ENCODE data around the gene FAM81B.

The FAM81B gene

DNA sequence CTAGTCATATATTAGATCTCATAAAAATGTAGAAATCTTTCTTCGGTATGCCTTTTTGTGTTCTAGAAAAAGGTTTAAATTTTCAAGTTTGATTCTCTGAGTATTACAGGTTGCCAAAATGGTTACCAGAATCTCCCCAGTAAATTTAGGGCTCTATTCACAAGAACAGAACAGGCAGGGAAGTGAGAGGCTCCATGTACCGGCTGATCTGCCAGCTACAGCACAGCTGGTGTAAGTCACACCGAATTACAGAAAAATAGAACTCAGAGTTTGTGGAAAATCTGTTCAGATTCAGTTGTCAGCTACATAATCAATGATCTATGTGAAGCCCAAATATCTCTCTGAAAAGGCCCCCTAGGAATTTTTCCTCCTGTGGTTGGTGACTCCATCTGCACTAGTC, 10.5 kb downstream of the FAM81B start:
- in situ Hi-C loops (cut with MboI; ENCODE audit: low sequenced_read_pairs) = no loop called here

DNA sequence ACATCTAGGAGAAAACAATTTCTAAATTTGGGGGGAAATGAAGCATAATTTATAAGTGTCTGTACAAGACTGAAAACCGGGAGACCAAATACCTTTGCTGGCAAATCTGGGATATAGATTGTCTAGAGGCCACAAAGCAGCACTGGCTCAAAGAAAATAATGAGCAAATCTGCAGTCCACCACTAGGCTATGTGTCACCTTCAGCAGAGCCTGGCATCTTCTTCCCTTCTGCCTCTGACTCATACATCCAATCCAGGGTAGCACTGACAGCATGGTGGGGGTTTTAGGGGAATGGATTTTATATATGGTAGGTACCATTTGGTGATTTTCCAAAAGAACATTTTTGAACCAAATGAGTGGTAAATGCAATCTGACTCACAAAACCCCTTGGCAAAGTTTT, 12.8 kb downstream of the FAM81B start:
- in situ Hi-C loops (cut with MboI; ENCODE audit: low sequenced_read_pairs) = no loop called here

DNA sequence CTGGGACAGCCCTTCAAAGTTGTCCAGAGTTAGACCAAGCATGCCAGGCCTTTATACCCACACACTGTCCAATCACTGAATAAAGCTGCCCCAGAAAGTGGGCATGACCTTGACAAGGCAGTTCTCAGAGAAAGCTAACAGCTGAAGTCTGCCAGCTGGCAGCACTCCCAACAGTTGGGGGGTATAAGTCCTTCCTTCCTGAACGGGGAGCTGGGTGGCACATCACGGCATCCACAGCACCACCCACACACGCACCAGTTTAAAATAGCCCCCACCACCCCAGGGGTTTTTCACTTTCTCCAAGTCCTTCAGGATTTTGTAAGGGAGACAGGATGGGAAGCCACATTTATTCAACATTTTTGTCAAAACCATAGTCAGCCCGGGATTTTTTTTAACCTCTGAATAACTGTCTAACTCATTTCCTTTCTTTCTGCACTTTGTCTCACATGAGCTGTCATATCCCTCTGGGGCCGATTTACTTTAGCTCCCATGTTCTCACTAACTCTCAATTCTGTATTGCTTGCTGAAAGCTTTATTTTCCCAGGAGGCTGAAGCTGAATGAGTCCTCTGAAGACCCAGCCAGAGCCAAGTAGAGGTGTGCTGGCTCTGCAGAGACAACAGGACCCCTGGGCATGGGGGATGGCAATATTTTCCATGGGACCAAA, 15.4 kb downstream of the FAM81B start:
- in situ Hi-C loops (cut with MboI; ENCODE audit: low sequenced_read_pairs) = no loop called here

- in situ Hi-C loops (cut with MboI; ENCODE audit: low sequenced_read_pairs) = no loop called here
Observed at GRCh38 chr5:95410279-95410678, 19.1 kb downstream of the FAM81B start.

DNA sequence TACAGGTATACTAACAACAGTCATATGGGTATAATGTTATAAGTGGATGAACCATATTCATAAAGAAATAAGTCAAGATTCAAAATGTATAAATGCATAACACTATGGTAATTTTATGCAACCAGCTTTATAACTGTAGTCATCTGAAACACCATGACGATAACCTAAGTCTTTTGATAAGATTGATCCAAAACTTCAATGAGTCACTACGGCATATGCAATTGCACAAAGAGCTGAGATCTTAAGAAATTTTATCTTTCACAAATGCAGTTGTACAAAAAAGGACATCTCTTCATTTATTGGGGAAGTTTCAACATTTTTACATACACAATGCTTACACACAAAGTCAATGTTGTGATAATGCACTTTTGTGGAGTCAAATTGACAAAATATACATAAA, 20.3 kb downstream of the FAM81B start:
- in situ Hi-C loops (cut with MboI; ENCODE audit: low sequenced_read_pairs) = no loop called here

DNA sequence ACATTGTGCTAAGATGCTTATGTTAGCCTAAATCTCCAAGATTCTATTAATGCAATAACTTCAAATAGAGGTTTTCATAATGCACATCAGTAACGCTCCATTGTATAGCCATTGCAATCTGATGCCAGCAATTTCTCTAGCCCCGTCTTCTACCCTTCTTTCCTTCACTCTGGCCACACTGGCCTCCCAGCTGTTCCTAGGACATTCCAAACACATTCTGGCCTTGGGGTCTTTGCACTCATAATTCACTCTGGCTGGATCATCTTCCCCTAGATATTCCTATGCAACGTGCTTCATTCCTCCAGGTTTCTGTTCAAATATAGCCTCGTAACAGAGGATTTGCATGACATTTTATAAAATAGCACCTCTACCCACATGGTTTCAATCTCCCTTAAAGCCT, 23.3 kb downstream of the FAM81B start:
- in situ Hi-C loops (cut with MboI; ENCODE audit: low sequenced_read_pairs) = no loop called here

DNA sequence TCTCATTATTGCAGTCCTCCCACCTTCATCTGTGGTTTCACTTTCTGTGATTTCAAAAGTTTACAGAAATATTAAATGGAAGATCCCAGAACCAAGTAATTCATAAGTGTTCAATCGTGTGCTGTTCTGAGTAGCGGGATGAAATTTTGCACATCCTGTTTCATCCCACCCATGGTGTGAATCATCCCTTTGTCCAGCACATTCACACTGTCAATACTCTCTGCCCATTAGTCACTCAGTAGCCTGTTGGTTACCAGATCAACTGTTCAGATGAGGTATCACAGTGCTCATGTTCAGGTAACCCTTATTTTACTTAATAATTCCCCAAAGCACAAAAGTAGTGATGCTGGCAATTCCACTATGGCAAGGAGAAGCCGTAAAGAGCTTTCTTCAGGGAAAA, 26.8 kb downstream of the FAM81B start:
- in situ Hi-C loops (cut with MboI; ENCODE audit: low sequenced_read_pairs) = no loop called here

GRCh38 chr5:95422838-95423237, 31.7 kb downstream of the FAM81B start:
- in situ Hi-C loops (cut with MboI; ENCODE audit: low sequenced_read_pairs) = no loop called here

- in situ Hi-C loops (cut with MboI; ENCODE audit: low sequenced_read_pairs) = no loop called here
Observed at GRCh38 chr5:95424016-95424415, 32.9 kb downstream of the FAM81B start.

DNA sequence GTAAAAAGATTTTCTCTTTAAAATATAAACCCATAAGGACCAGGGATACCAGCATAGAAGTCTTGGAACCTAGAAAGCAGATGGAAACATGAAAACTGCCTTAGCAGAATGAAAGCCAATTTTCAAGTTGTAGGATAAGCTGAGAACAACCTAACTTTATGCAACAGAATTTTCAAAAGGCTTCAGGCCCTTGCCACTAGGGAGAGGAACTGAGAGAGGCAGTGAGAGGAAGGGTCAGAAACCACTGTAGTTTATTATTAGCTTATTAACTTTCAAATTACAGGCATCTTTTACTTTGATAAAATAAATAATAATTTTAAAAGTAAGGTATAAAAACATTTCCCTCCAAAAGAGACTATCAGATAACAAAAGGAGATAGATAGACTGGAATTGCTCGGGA, 33.4 kb downstream of the FAM81B start:
- in situ Hi-C loops (cut with MboI; ENCODE audit: low sequenced_read_pairs) = no loop called here

DNA sequence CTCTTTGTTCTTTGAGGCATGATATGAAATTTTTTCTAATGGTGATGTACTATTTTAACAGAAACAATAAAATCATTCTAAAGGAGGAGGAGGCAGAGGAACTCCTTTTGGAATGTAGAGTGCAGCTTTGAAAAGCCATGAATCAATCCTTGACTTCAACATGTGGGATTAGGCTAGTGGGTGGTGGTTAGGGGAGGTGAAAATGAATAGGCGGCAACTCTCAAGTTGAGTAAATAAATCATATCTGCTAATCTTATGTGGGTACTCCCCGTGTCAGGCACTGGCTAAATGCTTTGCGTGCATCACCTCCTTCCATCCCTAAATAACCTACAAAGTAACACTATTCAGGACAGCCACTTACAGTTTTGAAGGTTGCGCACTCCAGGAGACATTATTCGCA, 35.1 kb downstream of the FAM81B start:
- in situ Hi-C loops (cut with MboI; ENCODE audit: low sequenced_read_pairs) = no loop called here

DNA sequence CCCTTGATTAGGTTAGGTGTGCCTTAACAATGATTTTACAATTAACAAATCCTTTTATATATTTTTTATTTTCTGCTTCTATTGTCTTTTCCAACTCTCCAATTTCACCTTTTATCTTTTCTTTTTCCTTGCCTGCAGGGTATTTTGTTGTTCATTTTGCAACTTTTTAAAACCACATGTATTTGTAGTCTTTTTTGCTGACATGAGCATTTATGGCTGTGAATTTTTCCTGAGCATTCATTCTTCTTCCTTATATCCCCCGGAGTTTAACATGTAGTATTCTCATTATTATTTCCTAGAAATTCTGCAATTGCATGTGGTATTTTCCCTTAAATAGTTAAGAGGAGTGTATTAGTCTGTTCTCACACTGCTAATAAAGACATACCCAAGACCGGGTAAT, 41.6 kb downstream of the FAM81B start:
- in situ Hi-C loops (cut with MboI; ENCODE audit: low sequenced_read_pairs) = no loop called here

DNA sequence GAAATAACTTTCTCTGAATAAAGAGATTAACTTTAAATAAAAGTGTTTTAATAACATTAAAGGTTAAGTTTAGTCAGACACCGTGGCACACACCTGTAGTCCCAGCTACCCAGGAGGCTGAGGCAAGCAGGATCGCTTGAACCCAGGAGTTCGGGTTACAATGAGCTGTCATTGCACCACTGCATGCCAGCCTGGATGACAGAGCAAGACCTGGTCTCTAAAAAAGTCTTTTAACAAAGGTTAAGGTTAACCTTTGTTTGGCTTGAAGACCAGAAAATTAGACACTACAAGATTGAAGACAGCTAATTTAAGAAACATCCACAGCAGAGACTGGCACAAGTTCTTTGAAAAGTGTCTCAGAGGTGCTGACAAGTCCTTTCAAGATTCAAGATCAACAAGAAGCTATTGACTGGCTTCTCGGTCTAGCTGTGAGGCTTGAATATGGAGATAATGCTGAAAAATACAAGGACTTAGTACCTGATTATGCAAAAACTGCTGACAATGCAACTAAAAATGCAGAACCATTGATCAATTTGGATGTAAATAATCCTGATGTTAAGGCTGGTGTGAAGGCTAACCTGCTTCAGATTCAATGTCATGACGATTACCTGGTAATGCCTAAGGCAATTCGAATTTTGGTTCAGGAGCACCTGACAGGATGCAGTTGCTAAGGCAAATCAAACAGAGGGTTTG, 48.8 kb downstream of the FAM81B start:
- in situ Hi-C loops (cut with MboI; ENCODE audit: low sequenced_read_pairs) = no loop called here

DNA sequence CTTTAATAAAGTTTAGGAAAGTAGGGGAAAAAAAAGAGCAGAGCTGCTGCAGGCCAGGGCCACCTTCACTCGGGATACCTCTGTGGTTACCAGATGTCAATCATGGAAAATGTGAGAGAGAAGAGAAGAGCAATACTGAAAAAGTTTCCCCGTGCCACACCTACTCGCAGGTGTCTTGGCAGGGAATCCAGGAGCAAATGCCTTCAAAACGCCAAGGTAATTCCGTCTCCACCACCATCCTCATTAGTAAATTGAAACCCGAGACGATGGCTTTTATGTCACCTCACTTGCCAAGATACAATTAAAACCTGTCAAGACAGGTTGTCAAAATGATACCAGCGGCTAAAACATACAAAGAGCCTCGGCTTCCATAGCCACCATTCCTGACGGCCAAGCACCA, 49.7 kb downstream of the FAM81B start:
- in situ Hi-C loops (cut with MboI; ENCODE audit: low sequenced_read_pairs) = no loop called here

DNA sequence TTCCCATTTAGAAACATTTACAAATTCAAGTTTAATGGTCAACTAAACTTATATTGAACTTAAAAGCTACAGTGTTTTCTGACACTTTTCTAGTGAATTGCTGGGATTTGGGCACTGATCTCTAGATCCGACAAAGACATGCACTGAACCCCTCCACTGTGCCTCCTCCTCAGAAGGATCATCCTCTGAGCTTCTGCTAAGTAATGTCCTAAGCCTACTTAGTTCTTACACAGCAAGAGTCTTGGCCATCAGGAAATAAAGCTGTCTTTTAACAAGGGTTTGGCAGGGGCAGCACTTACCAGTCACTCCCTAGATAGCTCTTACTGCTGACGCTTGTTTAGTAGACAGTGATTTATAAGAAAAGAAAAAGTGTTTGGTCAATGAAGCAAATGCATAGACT, 50.5 kb downstream of the FAM81B start:
- in situ Hi-C loops (cut with MboI; ENCODE audit: low sequenced_read_pairs) = no loop called here

- in situ Hi-C loops (cut with MboI; ENCODE audit: low sequenced_read_pairs) = no loop called here
Observed at GRCh38 chr5:95445442-95445841, 54.3 kb downstream of the FAM81B start.

GRCh38 chr5:95445995-95446394, 54.8 kb downstream of the FAM81B start:
- in situ Hi-C loops (cut with MboI; ENCODE audit: low sequenced_read_pairs) = no loop called here

- in situ Hi-C loops (cut with MboI; ENCODE audit: low sequenced_read_pairs) = no loop called here
Observed at GRCh38 chr5:95446560-95447221, 55.5 kb downstream of the FAM81B start.

GRCh38 chr5:95447961-95448360, 56.8 kb downstream of the FAM81B start:
- in situ Hi-C loops (cut with MboI; ENCODE audit: low sequenced_read_pairs) = no loop called here

DNA sequence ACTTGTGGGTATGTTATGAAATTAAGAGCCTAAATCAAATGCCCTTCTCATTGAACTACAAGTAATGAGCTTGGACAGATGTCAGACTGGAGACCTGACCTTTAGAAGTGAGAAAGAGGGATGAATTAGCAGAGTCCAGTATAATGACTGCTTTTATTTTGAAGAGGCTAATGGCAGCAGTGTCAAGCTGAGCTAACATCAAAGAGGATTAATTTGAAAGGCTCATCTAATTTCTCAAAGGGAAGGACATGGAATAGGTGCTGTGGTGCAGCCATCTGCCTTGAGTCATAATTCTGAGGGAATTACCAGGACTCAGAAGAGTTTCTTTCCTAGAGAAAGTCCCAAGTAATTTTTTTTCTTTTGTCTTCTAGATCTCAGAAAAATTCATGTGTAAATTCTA, 57.6 kb downstream of the FAM81B start:
- in situ Hi-C loops (cut with MboI; ENCODE audit: low sequenced_read_pairs) = no loop called here

DNA sequence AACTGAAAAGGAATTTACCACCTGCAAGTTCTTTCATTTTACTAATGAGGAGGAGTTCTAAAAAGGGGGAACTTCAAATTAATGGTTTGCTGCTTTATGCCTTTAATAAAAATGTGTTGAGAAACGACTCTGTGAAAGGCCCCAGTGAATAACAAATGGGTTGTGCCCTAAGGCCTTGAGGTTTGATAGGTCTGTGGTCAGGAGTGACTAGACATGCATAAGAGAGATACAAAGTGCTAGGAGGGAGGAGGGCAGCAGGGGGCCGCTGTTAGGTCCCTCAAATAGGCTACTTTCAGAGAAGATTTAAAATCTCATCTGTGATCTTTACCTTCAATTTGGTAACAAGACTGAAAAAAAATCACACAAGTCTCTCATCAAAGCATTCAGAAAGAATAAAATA, 58.3 kb downstream of the FAM81B start:
- in situ Hi-C loops (cut with MboI; ENCODE audit: low sequenced_read_pairs) = no loop called here

- in situ Hi-C loops (cut with MboI; ENCODE audit: low sequenced_read_pairs) = no loop called here
Observed at GRCh38 chr5:95454536-95454935, 63.4 kb downstream of the FAM81B start.
